Muscle of arm (tissue), 14 donors: ENCODE measurements around the gene ZNF783. TPM values are rescaled to one million over a fixed set of nuclear protein-coding genes. Genes with fewer than 3 reads are reported as not detected.
"Not testable (repeated sequence)": the region's sequence is repeated elsewhere in the genome, so short reads cannot be mapped to it uniquely, and the experiment has no call there.

ENCODE experiments used
- DNase-seq: peaks from one replicate; pipeline ENCODE4 v3.0.0-alpha.2; 2013
- long read RNA-seq, 11 donors: transcript quantifications; one replicate each; lab custom pipeline, GENCODE V29; 2026
- polyA plus RNA-seq, 12 donors: library from polyadenylated mRNA; unstranded; fragments of 120-200 nt; gene quantifications; one replicate each; pipeline ENCODE4 v1.2.1, GENCODE V29; 2013; ENCODE audit not compliant: insufficient read length in 12 of 12

The ZNF783 gene
- polyA plus RNA-seq: 10 to 100 TPM in 10 of 12 donors, 1 to 10 TPM in 1, not detected in 1; 9.3 to 28.5 (median 11.9) TPM
- long read RNA-seq, donor 1, full-length matches to known transcripts: 1 of 1 reads
- long read RNA-seq, donor 1, partial matches to known transcripts: 0 of 1 reads
- long read RNA-seq, donor 1, other reads (novel, unspliced or antisense): 0 of 1 reads
- long read RNA-seq, donor 2: 0 reads
- long read RNA-seq, donor 3: 0 reads
- long read RNA-seq, donor 4: 0 reads
- long read RNA-seq, donor 5: 0 reads
- long read RNA-seq, donor 6, full-length matches to known transcripts: 2 of 2 reads
- long read RNA-seq, donor 6, partial matches to known transcripts: 0 of 2 reads
- long read RNA-seq, donor 6, other reads (novel, unspliced or antisense): 0 of 2 reads
- long read RNA-seq, donor 7, full-length matches to known transcripts: 1 of 1 reads
- long read RNA-seq, donor 7, partial matches to known transcripts: 0 of 1 reads
- long read RNA-seq, donor 7, other reads (novel, unspliced or antisense): 0 of 1 reads
- long read RNA-seq, donor 8, full-length matches to known transcripts: 2 of 2 reads
- long read RNA-seq, donor 8, partial matches to known transcripts: 0 of 2 reads
- long read RNA-seq, donor 8, other reads (novel, unspliced or antisense): 0 of 2 reads
- long read RNA-seq, donor 9: 0 reads
- long read RNA-seq, donor 10, full-length matches to known transcripts: 1 of 1 reads
- long read RNA-seq, donor 10, partial matches to known transcripts: 0 of 1 reads
- long read RNA-seq, donor 10, other reads (novel, unspliced or antisense): 0 of 1 reads
- long read RNA-seq, donor 11, full-length matches to known transcripts: 1 of 1 reads
- long read RNA-seq, donor 11, partial matches to known transcripts: 0 of 1 reads
- long read RNA-seq, donor 11, other reads (novel, unspliced or antisense): 0 of 1 reads

- peak; percentile 88 for DNase-seq
Observed at GRCh38 chr7:149261829-149262617, at the start of gene ZNF783. Gene ZNF783 (plus strand): TSS chr7:149262196. CDS start chr7:149262334, 138 bp downstream.

- no peak for DNase-seq
Observed at GRCh38 chr7:149214020-149214720, 47.8 kb upstream of the ZNF783 start.

GRCh38 chr7:149216402-149216801, 45.6 kb upstream of the ZNF783 start:
- no peak for DNase-seq

- DNase-seq: no peak
Observed at GRCh38 chr7:149217570-149217969, 44.4 kb upstream of the ZNF783 start.

GRCh38 chr7:149218469-149219420, 43.3 kb upstream of the ZNF783 start:
- DNase-seq: no peak

GRCh38 chr7:149220534-149220933, 41.5 kb upstream of the ZNF783 start:
- DNase-seq: no peak

GRCh38 chr7:149223176-149223575, 38.8 kb upstream of the ZNF783 start:
- DNase-seq: no peak

GRCh38 chr7:149223761-149224160, 38.2 kb upstream of the ZNF783 start:
- no peak for DNase-seq

- no peak for DNase-seq
Observed at GRCh38 chr7:149224352-149224751, 37.6 kb upstream of the ZNF783 start.

- DNase-seq: no peak
Observed at GRCh38 chr7:149225106-149225505, 36.9 kb upstream of the ZNF783 start.

- no peak for DNase-seq
Observed at GRCh38 chr7:149225656-149226055, 36.3 kb upstream of the ZNF783 start.

- not testable (repeated sequence) for DNase-seq
Observed at GRCh38 chr7:149226366-149226765, 35.6 kb upstream of the ZNF783 start.

- DNase-seq: no peak
Observed at GRCh38 chr7:149226840-149227494, 35.0 kb upstream of the ZNF783 start.

- no peak for DNase-seq
Observed at GRCh38 chr7:149228831-149229471, 33.0 kb upstream of the ZNF783 start.

GRCh38 chr7:149229526-149229925, 32.5 kb upstream of the ZNF783 start:
- DNase-seq: no peak

- DNase-seq: no peak
Observed at GRCh38 chr7:149232362-149232761, 29.6 kb upstream of the ZNF783 start.

- DNase-seq: not testable (repeated sequence)
Observed at GRCh38 chr7:149233655-149234204, 28.3 kb upstream of the ZNF783 start.

- DNase-seq: no peak
Observed at GRCh38 chr7:149237502-149237901, 24.5 kb upstream of the ZNF783 start.
